ENCODE results near the gene GAL3ST2.

- TF ChIP-seq CTCF (IDR thresholded peaks at IDR 0.05; ENCODE audit: insufficient read depth, low read depth, low read length) (no peak), EZH2 (IDR thresholded peaks at IDR 0.05; ENCODE audit: insufficient read depth, low read length) (no peak)
Observed at GRCh38 chr2:241812730-241813643, 36.4 kb downstream of the GAL3ST2 start.
